Left lung (tissue), 10 donors: ENCODE measurements around the gene CHRM4. TPM values are rescaled to one million over a fixed set of nuclear protein-coding genes. Genes with fewer than 3 reads are reported as not detected.
"Not testable (repeated sequence)": the region's sequence is repeated elsewhere in the genome, so short reads cannot be mapped to it uniquely, and the experiment has no call there.

Experiments used
- ATAC-seq: fragments of 200-7000 bp; cut with Tn5 transposase; one replicate; pipeline ENCODE4 v1.9.1; 2020; ENCODE audit warnings: moderate library complexity
- DNase-seq, 4 donors: peaks; one replicate each; pipeline ENCODE4 v3.0.0-alpha.2; 2013 to 2020
- H3K27ac ChIP-seq, 2 donors: fragments of 200-600 bp; sonication (generic) in 1 of 2; one replicate each; pipeline versions ENCODE4 v1.5.0 to v1.8.0; 2020 to 2021
- H3K27me3 ChIP-seq, 2 donors: fragments of 200-600 bp; sonication (generic) in 1 of 2; one replicate each; pipeline versions ENCODE4 v1.5.0 to v1.8.0; 2020 to 2021
- H3K36me3 ChIP-seq, 2 donors: fragments of 200-600 bp; sonication (generic) in 1 of 2; one replicate each; pipeline versions ENCODE4 v1.5.0 to v1.8.0; 2020 to 2021
- H3K4me1 ChIP-seq, 2 donors: fragments of 200-600 bp; one replicate each; pipeline ENCODE4 v1.8.0; 2021
- H3K4me3 ChIP-seq, 2 donors: fragments of 200-600 bp; sonication (generic) in 1 of 2; one replicate each; pipeline versions ENCODE4 v1.5.0 to v1.8.0; 2020 to 2021; ENCODE audit warnings: mild to moderate bottlenecking in 1 of 2
- H3K9me3 ChIP-seq, 2 donors: fragments of 200-600 bp; sonication (generic) in 1 of 2; one replicate each; pipeline versions ENCODE4 v1.5.0 to v1.8.0; 2020 to 2021
- CTCF ChIP-seq, 2 donors: fragments of 200-600 bp; sonication (generic) in 1 of 2; IDR thresholded peaks; one replicate each; pipeline versions ENCODE4 v1.5.0 to v1.8.0; 2021; ENCODE audit warnings: antibody characterized with exemption in 2 of 2
- intact Hi-C, 2 donors: fragments of 100-400 bp; cut with DNase I; formaldehyde crosslinking; loops; one replicate each; pipeline versions ENCODE4 v1.11.2 to v1.14.2; 2022
- polyA plus RNA-seq, 6 donors: library from polyadenylated mRNA; unstranded; fragments of 120-200 nt; gene quantifications; one replicate each; pipeline ENCODE4 v1.2.1, GENCODE V29; 2013; ENCODE audit not compliant: insufficient read length in 6 of 6
- total RNA-seq, 2 donors: library from RNA; stranded (reverse); fragmentation: NEBNext Ultra II Directional; extraction: Animal tissue kit (Norgen Biotek cat#: 25700); gene quantifications; one replicate each; pipeline ENCODE4 v1.2.1, GENCODE V29; 2021
- donor health status: DM: no; HTN: yes; CAD: no.
- donor health status: DM: no; HTN: no; CAD: no.

Gene CHRM4
- total and polyA plus RNA-seq, 8 donors = 0.10 to 0.21 (median 0.14) TPM; not detected in 3

- DNase-seq (no peak), ATAC-seq (no peak)
- TF ChIP-seq CTCF (IDR thresholded peaks at IDR 0.05) = no peak
- Histone ChIP-seq H3K4me1 (peaks cover 0 to 13% of the 10 kb centered on the region in 2 donors), H3K27ac (no peak overlapping the region), H3K9me3 (no peaks in the 10 kb centered on the region), H3K36me3 (peaks cover 0 to 98% of the 10 kb centered on the region in 2 donors), H3K27me3 (no peaks in the 10 kb centered on the region), H3K4me3 (no peak overlapping the region)
- intact Hi-C loops = no loop called here
Measured at GRCh38 chr11:46373787-46374740, 17.5 kb downstream of the CHRM4 start.

- H3K27me3 ChIP-seq, intact Hi-C loops, H3K4me3 ChIP-seq, H3K9me3 ChIP-seq, H3K27ac ChIP-seq, H3K4me1 ChIP-seq, ATAC-seq: not testable (repeated sequence)
- DNase-seq = peak in 1 of 4 donors; percentile 59
- H3K36me3 ChIP-seq = peaks cover 0 to 100% of the 10 kb centered on the region in 2 donors
Measured at GRCh38 chr11:46372501-46372900, 19.1 kb downstream of the CHRM4 start.

- H3K27me3 ChIP-seq = no peaks in the 10 kb centered on the region
- intact Hi-C loops = no loop called here
- DNase-seq (peak in 1 of 4 donors; percentile 53), ATAC-seq (no peak)
- TF ChIP-seq CTCF (IDR thresholded peaks at IDR 0.05) = no peak
- peaks cover 4 to 12% of the 10 kb centered on the region in 2 donors for H3K4me1 ChIP-seq
- H3K27ac ChIP-seq = no peak overlapping the region
- peaks cover 0 to 97% of the 10 kb centered on the region in 2 donors for H3K36me3 ChIP-seq
- H3K9me3 ChIP-seq = no peaks in the 10 kb centered on the region
- H3K4me3 ChIP-seq = no peak overlapping the region
Measured at GRCh38 chr11:46372086-46372485, 19.5 kb downstream of the CHRM4 start.

GRCh38 chr11:46371262-46371661 is 20.3 kb downstream of the CHRM4 start:
- peaks cover 0 to 97% of the 10 kb centered on the region in 2 donors for H3K36me3 ChIP-seq
- ATAC-seq, H3K27ac ChIP-seq: not testable (repeated sequence)

GRCh38 chr11:46370253-46370652 is 21.3 kb downstream of the CHRM4 start:
- Histone ChIP-seq H3K4me3 (no peak overlapping the region), H3K36me3 (peaks cover 0 to 92% of the 10 kb centered on the region in 2 donors), H3K27ac (peak overlapping the region in 1 of 2 donors; percentile 8), H3K9me3 (no peaks in the 10 kb centered on the region), H3K27me3 (no peaks in the 10 kb centered on the region), H3K4me1 (peaks cover 4 to 26% of the 10 kb centered on the region in 2 donors)
- DNase-seq (no peak), ATAC-seq (peak; percentile 62)
- no peak for TF ChIP-seq CTCF (IDR thresholded peaks at IDR 0.05)
- intact Hi-C loops = no loop called here

More at GRCh38 chr11:46371262-46371661, 20.3 kb downstream of the CHRM4 start:
- intact Hi-C loops, H3K4me3 ChIP-seq, H3K9me3 ChIP-seq, H3K27me3 ChIP-seq: not testable (repeated sequence)
- H3K4me1 ChIP-seq = peaks cover 4 to 18% of the 10 kb centered on the region in 2 donors
- peak in 1 of 4 donors; percentile 69 for DNase-seq

- peak in 1 of 4 donors; percentile 83 for DNase-seq
- peaks cover 4 to 26% of the 10 kb centered on the region in 2 donors for H3K4me1 ChIP-seq
- peak; percentile 78 for ATAC-seq
- TF ChIP-seq CTCF (IDR thresholded peaks at IDR 0.05) = peak; percentile 87 to 92
- peaks cover 0 to 92% of the 10 kb centered on the region in 2 donors for H3K36me3 ChIP-seq
- H3K27me3 ChIP-seq = no peaks in the 10 kb centered on the region
- peak overlapping the region in 1 of 2 donors; percentile 8 for H3K27ac ChIP-seq
- no peak overlapping the region for H3K4me3 ChIP-seq
- no peaks in the 10 kb centered on the region for H3K9me3 ChIP-seq
- intact Hi-C loops = no loop called here
Measured at GRCh38 chr11:46369458-46370152, 22.0 kb downstream of the CHRM4 start.
